Activated CD8-positive, alpha-beta memory T cell treated with anti-CD3 and anti-CD28 coated beads for 4 hours (primary cell): ENCODE measurements around the gene CD69.

ENCODE experiments used
- DNase-seq, 2 donors: peaks; one replicate each; pipeline ENCODE4 v3.0.0-alpha.2; 2020; ENCODE audit warnings: low read depth in 2 of 2

The CD69 gene

DNA sequence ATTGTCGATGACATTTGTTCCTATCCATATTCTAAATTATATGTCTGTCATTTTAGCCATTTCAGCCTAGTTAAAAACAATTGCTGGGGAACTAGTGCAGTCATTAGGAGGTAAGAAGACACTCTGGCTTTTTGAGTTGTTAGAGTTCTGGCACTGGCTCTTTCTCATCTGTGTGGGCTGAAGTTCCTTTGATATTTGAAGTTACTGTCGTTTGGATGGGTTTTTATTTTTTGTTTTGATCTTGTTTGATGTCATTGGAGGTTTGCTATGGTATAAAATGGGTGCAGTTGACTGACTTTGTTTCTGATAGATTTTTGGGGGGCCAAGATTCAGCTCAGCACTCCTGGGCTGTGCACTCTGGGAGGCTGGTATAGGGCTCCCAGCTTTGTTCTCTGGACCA is 20.7 kb upstream of the CD69 start:
- DNase-seq = no peak

DNA sequence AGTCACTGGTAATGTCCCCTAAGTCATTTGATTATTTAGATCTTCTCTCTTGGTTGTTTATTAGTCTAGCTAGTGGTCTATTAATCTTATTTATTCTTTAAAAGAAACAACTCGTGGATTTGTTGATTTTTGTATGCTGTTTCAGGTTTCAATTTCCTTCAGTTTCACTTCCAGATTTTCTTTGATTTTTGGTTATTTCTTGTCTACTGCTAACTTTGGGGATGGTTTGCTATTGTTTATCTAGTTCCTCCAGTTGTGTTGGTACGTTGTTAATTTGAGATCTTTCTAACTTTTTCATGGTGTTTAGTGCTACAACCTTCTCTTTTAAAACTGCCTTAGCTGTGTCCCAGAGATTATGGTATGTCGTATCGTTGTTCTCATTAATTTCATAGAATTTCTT is 18.5 kb upstream of the CD69 start:
- DNase-seq = no peak

DNA sequence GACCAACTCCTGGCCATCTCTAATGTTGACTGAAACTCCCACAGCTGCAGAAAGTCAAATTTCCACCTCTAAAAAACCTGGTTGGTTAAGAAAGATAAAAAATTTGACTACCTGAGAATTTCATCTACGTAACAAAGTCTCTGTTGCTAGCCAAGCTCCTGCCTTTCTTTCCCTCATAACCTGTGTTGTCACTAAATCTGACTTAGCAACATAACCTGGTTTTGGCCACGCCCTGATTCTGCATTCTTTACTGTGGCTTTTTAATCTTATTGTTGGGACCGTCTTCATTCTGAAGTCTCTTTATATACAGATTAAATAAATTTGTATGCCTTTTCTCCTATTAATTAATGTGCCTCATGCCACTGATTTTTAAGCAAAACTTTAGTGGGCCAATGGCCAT is 16.1 kb upstream of the CD69 start:
- no peak for DNase-seq

DNA sequence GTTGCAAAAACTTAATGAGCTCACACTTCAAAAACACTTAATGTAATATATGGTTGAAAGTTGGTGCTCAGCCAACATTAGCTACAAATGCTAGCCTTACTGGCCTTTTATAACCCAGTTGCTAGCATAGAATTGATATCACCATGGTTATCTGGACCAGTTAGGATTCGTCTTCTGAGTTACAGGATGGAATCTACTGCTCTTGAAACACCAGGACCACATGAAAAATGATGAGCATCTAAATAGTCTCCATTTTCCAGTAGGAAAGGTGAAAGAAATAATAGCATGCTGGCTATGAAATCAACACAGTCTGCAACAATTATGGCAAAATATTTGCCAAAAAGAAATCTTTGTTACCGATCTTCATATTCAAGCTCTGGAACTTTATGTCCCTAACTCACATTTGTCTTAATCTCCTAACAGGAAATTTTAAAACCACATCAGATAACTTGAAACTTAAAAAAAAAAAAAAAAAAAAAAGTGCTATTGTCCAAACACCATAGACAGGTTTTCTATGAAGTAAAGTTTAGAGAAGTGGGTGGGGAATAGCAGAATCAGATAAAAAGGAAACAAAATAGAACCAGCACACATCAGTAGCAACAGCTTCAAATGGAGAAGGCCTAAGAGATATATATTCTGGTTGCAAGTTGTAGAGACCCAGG is 12.6 kb upstream of the CD69 start:
- DNase-seq = no peak

DNA sequence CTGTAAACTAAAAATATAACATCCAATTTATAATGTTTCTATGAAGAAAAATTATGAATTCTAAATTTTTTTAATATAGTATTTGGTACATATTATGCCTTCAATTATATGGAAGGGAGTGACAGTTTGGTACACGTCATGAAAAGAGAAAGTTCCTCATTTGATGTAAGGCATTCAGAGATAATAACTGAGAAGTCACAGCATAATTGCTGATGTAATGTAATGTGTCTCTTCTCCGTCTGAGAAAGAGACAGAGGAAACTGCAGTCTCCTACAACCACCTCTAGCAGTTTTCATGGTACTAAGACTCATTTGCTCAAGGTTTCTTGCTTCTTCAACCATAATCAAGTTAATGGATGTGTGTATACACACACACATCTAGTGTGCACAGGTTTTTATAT is 2.3 kb upstream of the CD69 start:
- DNase-seq = no peak

- DNase-seq = no peak
Observed at GRCh38 chr12:9762369-9762768, 1.7 kb upstream of the CD69 start.

- no peak for DNase-seq
Observed at GRCh38 chr12:9761419-9761781, 699 bp upstream of the CD69 start.

DNA sequence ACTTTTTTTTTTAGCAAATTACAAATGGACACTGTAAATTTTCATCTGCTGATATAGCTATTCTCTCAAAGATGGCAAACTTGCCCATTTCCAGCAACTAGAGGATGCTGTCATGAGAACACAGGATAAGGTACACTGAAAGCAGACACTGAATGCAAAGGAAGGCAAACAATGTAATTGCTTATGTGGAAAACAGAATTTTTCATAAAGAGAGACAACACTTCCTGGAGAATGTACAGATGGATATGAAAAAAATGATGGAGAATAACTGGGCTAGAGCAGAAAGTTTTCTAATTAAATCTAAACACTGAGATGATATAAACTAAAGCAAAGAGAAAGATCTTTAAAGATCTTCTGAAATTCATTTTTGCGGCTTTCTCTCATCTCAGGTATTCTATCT is 581 bp downstream of the CD69 start:
- DNase-seq = no peak

GRCh38 chr12:9759694-9760093 is 1.0 kb downstream of the CD69 start:
- no peak for DNase-seq

DNA sequence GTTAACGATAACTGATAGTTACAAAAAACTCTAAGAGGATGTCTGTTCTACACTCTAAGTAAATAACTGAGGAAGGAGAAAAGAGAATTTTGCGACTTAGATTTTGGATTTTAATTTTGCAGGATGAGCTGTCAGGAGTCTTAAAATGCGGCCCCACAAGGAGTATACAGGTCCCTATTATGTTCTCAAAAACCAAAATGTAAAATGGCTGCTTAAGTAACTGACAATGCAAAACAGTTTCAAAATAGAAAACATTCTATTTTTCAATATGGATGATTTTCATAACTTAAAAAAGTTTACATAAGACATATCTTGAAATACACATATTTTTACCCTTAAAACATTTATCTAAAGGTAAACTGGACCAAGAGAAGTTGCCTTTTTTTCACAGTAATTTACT is 2.6 kb downstream of the CD69 start:
- DNase-seq = no peak

GRCh38 chr12:9757433-9758025 is 3.2 kb downstream of the CD69 start:
- DNase-seq = no peak

DNA sequence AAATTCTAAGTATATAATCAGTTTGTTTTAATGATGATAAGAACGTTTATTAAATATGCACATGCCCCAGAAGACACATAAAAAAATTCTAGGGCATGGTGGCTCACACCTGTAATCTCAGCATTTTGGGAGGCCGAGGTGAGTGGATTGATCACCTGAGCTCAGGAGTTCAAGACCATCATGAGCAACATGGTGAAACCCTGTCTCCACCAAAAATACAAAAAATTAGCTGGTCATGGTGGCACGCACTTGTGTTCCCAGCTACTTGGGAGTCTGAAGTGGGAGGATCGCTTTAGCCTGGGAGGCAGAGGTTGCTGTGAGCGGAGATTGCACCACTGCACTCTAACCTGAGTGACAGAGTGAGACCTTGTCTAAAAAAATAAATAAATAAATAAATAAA is 4.0 kb downstream of the CD69 start:
- DNase-seq = no peak

- no peak for DNase-seq
Observed at GRCh38 chr12:9756170-9756569, 4.5 kb downstream of the CD69 start.

- no peak for DNase-seq
Observed at GRCh38 chr12:9755567-9755966, 5.1 kb downstream of the CD69 start.

GRCh38 chr12:9755035-9755434 is 5.7 kb downstream of the CD69 start:
- no peak for DNase-seq

GRCh38 chr12:9754099-9754927 is 6.4 kb downstream of the CD69 start:
- DNase-seq = no peak

- no peak for DNase-seq
Observed at GRCh38 chr12:9753498-9753897, 7.2 kb downstream of the CD69 start.

- no peak for DNase-seq
Observed at GRCh38 chr12:9753073-9753472, 7.6 kb downstream of the CD69 start.

- DNase-seq = no peak
Observed at GRCh38 chr12:9752145-9752933, 8.4 kb downstream of the CD69 start.

DNA sequence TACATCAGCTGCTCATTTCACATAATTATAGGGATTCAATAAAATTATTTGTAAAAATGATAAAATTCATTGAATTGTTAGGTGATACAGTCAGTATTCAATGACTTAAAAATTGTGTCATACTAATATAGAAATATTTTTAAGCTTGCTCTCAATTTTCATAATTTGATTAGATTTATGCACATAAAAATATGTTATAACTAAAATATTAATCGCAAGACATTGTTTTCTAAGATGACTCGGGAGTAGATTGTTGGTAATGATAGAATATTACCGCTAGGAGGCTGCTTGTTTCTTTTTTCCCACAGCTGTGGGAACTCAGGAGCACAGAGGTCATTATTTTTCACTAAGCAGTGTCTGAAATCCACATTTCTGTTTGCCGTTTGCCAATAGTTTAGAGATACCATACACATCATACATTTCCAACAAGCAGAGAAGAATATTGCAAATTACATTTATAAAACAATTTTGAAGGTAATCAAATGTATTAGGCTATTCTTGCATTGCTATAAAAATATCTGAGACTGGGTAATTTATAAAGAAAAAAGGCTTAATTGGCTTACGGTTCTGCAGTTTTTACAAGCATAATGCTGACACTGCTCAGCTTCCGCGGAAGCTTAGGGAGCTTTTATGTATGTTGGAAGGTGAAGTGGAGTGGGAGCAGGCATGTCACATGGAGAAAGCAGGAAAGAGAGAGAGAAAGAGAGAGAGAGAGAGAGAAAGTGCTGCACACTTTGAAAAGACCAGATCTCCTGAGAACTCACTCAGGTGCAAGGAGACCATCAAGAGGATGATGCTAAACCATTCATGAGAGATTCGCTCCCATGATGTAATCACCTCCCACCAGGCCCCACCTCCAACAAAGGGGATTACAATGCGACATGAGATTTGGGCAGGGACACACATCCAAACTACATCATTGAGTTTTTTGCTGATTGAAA is 9.2 kb downstream of the CD69 start:
- no peak for DNase-seq
